Progenitor cell of endocrine pancreas (in vitro differentiated cells): ENCODE data around the gene RGS2. TPM values are rescaled to one million over a fixed set of nuclear protein-coding genes. Genes with fewer than 3 reads are reported as not detected.

Experiments used
- DNase-seq: peaks from one replicate; pipeline ENCODE4 v3.0.0; 2021; ENCODE audit warnings: low spot score; ENCODE audit not compliant: unreplicated experiment
- H3K27ac Mint-ChIP-seq: 2 replicates; pipeline ENCODE4 v1.8.0; 2021; ENCODE audit warnings: mild to moderate bottlenecking, moderate library complexity, mixed read lengths
- H3K27me3 Mint-ChIP-seq: 2 replicates; pipeline ENCODE4 v1.8.0; 2021; ENCODE audit warnings: mixed read lengths
- H3K36me3 Mint-ChIP-seq: 2 replicates; pipeline ENCODE4 v1.8.0; 2022; ENCODE audit warnings: mixed read lengths; ENCODE audit not compliant: insufficient read depth
- H3K4me1 Mint-ChIP-seq: 2 replicates; pipeline ENCODE4 v1.8.0; 2021; ENCODE audit warnings: low read depth, mixed read lengths
- H3K4me3 Mint-ChIP-seq: 2 replicates; pipeline ENCODE4 v1.8.0; 2021; ENCODE audit warnings: low read depth, mild to moderate bottlenecking, moderate library complexity, mixed read lengths
- H3K9me3 Mint-ChIP-seq: 2 replicates; pipeline ENCODE4 v1.8.0; 2021; ENCODE audit warnings: low read depth, mixed read lengths
- CTCF ChIP-seq: fragments of 200-600 bp; sonication (generic); IDR thresholded peaks from one replicate; pipeline ENCODE4 v1.5.0; 2021; ENCODE audit warnings: antibody characterized with exemption, mild to moderate bottlenecking; ENCODE audit not compliant: unreplicated experiment
- total RNA-seq: library from RNA; stranded (reverse); gene quantifications from 2 replicates; pipeline ENCODE4 v1.2.1, GENCODE V29; 2021

RGS2 gene
- total RNA-seq, 1 donor from 2014 or later, result 21.8 TPM

- no peak overlapping the region for H3K27ac Mint-ChIP-seq
- TF ChIP-seq CTCF, result no peak
- no peak overlapping the region for H3K4me3 Mint-ChIP-seq
- DNase-seq, result no peak
- peaks cover 14% of the 10 kb centered on the region for H3K27me3 Mint-ChIP-seq
- peaks cover 19% of the 10 kb centered on the region for H3K4me1 Mint-ChIP-seq
- H3K36me3 Mint-ChIP-seq, result no peaks in the 10 kb centered on the region
- H3K9me3 Mint-ChIP-seq, result no peaks in the 10 kb centered on the region
These were observed 3.8 kb downstream of the RGS2 start for GRCh38 chr1:192812420-192813209.

- DNase-seq, result no peak
- no peaks in the 10 kb centered on the region for H3K36me3 Mint-ChIP-seq
- peaks cover 12% of the 10 kb centered on the region for H3K4me1 Mint-ChIP-seq
- no peak for TF ChIP-seq CTCF
- no peaks in the 10 kb centered on the region for H3K9me3 Mint-ChIP-seq
- peaks cover 4% of the 10 kb centered on the region for H3K27me3 Mint-ChIP-seq
- no peak overlapping the region for H3K27ac Mint-ChIP-seq
- H3K4me3 Mint-ChIP-seq, result no peak overlapping the region
These were observed 6.0 kb downstream of the RGS2 start for GRCh38 chr1:192814805-192815204.

- Mint-ChIP-seq H3K27ac (no peak overlapping the region), H3K9me3 (no peaks in the 10 kb centered on the region), H3K4me3 (no peak overlapping the region)
These were observed 8.4 kb downstream of the RGS2 start for GRCh38 chr1:192817246-192817645.

GRCh38 chr1:192821296-192821695 lies 12.5 kb downstream of the RGS2 start:
- no peak for TF ChIP-seq CTCF

More at GRCh38 chr1:192817246-192817645, 8.4 kb downstream of the RGS2 start:
- no peaks in the 10 kb centered on the region for H3K36me3 Mint-ChIP-seq
- H3K4me1 Mint-ChIP-seq, result peaks cover 3% of the 10 kb centered on the region
- no peak for DNase-seq
- TF ChIP-seq CTCF, result no peak
- H3K27me3 Mint-ChIP-seq, result peaks cover 8% of the 10 kb centered on the region

GRCh38 chr1:192824511-192824910 lies 15.7 kb downstream of the RGS2 start:
- Mint-ChIP-seq H3K36me3 (no peaks in the 10 kb centered on the region), H3K27ac (no peak overlapping the region)
- DNase-seq, result no peak

More at GRCh38 chr1:192821296-192821695, 12.5 kb downstream of the RGS2 start:
- no peaks in the 10 kb centered on the region for H3K36me3 Mint-ChIP-seq
- H3K4me3 Mint-ChIP-seq, result no peak overlapping the region
- H3K4me1 Mint-ChIP-seq, result peaks cover 3% of the 10 kb centered on the region
- H3K27ac Mint-ChIP-seq, result no peak overlapping the region
- peaks cover 8% of the 10 kb centered on the region for H3K27me3 Mint-ChIP-seq
- H3K9me3 Mint-ChIP-seq, result no peaks in the 10 kb centered on the region
- no peak for DNase-seq

More at GRCh38 chr1:192824511-192824910, 15.7 kb downstream of the RGS2 start:
- TF ChIP-seq CTCF, result no peak
- Mint-ChIP-seq H3K4me1 (peaks cover 14% of the 10 kb centered on the region), H3K4me3 (no peak overlapping the region), H3K9me3 (no peaks in the 10 kb centered on the region), H3K27me3 (peaks cover 8% of the 10 kb centered on the region)
